ENCODE results near the gene ACACB.
"Not testable (repeated sequence)": the region's sequence is repeated elsewhere in the genome, so short reads cannot be mapped to it uniquely, and the experiment has no call there.

Gene ACACB

DNA sequence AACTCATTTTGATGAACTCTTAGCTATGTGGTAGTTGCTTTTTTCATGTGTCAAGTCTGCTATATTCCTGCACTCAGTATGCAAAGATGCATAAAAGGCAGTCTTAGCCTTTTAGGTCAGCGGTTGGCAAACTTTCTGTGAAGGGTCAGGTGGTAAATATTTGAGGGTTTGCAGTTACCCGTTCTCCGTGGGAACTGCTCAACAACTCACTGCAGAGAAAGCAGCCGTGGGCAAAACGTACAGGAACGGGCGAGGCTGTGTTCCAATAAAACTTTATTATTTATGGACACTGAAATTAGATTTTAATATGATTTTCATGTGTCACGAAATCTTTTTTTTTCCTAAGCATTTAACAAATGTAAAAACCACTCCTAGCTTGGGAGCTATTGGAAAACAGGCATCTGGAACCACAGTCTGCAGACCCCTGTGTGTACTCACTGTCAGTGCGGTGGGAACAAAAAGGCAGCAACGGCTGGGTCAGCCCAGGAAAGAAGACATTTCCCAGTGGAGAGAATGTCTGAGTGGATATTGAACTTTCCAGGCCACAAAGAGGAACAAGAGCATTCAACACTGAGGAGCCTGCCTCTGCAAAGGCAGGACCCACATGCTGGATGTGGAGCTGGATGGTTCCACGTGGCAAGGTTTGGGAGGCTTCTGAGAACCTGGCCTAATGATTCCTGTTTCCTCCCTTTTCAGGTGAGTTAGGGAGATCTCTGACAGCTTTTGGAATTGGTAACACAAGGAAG lies 3.5 kb upstream of the ACACB start:
- DNase-seq, result no peak

DNA sequence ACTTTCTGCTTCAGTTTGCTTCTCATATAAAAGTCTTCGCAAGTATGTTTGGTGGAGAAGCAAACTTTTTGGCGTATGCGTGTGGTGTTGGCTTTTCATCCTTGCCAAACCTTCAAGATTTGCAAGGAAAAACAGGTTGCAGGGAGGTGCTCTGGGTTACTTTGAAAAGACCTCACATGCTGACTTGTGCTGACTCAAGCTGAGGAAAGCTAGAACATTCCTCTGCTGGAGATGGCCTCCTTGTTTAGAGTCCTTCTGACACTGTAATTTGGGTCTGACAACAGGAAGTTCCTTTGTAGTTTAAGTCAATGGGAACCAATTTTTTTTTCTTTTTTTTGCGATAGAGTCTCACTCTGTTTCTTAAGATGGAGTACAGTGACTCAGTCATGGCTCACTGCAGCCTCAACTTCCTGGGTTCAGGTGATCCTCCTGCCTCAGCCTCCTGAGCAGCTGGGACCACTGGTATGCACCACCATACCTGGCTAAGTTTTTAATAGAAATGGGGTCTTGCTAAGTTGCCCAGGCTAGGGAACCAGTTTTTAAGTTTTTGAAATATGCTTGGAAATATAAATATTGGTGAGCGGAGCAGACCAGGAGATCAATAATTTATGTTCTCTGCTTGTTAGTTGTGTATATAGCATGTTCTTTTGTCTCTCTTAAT lies 2.6 kb upstream of the ACACB start:
- DNase-seq, result no peak

DNA sequence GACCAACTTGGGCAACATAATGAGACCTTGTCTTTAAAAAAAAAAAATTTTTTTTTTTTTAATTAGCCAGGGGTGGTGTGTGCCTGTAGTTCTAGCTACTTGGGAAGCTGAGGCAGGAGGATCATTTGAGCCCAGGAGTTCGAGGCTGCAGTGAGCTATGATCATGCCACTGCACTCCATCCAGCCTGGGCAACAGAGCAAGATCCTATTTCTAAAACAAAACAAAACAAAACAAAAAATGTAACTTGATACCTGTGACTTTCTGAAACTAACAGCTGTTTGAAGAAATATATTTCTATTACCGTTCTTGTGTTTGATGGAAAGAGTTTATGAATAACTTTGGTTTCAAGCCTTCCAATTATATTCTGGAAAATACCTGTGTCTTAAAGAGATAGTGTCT lies 1.7 kb upstream of the ACACB start:
- DNase-seq, result no peak

DNA sequence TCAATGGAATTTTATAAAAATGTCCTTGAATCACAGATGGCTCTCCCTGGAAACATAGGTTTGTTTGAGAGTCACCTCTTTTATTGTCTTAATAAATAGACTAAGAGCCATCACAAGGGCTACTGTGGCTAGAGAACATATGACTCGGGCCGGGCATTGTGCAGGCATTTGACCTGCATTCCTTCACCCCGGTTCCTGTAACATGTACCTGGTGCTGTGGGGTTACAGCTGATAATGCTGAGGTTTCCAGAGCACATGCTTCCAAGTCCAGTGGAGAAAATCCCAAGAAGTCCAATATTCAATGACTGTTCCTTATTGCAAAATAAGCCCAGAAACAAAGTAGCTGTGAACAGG lies 1.0 kb upstream of the ACACB start:
- DNase-seq, result no peak

DNA sequence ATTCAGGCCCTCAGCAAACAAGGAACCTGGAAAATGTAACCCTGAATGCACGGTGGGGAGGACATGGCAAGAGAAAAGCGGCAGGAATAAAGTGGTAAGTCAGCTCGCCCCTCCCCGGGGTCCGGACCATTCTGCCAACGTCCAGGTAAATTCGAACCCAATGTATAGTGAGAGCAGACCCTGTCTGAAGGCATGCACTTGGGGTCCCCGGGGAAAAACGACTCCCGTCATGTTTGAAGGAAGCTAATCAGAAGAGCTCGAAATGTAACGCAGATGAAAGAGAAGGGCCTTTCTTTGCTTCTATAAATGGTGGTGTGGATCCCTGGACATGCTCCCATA lies 193 bp downstream of the ACACB start:
- DNase-seq, result no peak

DNA sequence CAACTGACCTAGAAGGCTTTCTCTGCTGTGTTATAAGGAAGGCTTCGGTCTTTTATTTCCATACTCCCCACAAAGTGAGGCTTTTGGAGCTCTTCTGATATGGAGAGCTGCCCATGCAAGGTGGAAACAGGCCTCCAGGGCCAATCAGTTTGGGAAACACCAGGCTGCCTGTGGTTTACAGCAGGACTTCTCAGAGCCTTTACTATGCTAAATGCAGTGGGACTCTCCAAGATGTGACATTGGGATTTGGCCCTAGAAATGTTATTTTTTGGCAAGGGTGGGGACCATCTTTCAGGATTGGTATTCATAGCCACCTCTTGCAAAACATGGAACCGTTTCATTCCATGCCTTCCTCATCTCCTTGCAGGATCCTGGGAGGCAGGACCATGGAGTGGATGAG lies 3.7 kb downstream of the ACACB start:
- no peak for DNase-seq

DNA sequence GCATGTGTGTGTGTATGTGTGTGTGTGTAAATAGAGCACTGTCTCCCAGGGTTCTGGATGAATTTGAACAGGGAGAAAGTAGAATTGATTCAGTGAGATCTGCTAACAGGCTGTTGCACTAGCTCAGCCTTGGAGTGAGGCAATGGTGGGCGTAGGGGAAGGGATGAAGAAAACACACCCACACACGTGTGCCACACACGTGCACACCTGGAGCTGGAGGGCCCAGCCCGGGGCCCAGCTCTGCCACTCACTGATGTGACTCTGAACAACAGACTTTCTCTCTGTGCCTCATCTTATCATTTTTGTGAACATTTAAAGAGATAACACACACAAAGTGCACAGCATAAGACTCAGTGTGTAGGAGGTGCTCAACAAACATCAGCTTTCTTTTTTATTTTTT lies 4.2 kb downstream of the ACACB start:
- DNase-seq, result no peak

DNA sequence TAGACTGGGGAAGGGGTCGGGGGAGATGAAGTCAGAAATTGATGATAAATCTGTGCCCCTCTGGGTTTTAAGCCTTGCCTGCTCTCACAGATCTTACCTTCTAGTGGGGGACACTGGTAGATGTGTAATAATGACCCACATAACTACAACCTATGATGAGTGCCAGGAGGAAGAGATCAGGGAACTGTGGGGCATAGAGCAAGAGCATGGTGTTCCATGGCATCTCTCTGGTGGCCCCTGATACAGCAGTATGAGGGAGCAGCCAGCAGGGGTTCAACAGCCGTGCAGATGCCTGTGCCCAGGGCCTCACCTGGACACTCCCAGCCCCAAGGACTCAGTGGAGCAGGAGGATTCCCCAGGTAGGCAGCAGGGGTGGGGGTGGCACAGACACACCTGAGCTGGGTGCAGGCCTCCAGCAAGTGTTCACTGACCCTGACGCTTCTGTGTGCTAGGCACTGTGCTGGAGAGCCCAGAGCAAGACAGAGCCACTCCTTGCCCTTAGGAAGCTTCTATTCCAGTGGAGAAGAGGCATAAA lies 5.0 kb downstream of the ACACB start:
- DNase-seq, result no peak

DNA sequence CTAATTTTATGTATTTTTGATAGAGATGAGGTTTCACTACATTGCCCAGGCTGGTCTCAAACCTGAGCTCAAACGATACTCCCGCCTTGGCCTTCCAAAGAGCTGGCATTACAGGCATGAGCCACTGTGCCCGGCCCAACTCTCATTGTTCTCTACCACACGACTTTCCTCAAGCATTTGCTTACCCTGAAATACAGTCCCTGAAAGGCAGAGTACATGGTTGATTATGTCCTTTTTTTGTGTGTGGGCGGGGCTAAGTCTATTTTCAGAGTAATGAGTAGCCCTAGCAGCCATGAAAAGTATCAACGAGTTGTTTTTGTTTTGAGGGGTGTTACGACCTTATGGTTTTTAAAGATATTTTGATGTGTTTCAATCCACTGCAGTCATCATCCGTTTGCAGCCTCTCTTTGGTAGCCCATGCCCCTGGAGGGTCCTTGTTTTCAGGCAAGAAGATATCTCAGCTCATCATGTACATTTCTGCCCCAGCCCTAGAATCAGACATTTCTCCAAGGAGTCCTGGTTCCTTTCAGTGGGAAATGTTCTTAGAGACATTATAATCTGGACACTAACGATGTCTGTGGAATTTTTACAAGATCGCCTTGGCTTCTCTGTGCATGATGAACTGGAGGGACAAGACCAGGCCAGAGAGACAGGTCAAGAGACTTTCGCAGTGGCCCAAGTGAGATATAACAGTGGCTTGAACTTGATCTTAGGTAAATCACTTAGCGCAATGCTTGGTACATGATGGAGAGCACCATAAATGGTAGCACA lies 8.7 kb downstream of the ACACB start:
- DNase-seq, result no peak

DNA sequence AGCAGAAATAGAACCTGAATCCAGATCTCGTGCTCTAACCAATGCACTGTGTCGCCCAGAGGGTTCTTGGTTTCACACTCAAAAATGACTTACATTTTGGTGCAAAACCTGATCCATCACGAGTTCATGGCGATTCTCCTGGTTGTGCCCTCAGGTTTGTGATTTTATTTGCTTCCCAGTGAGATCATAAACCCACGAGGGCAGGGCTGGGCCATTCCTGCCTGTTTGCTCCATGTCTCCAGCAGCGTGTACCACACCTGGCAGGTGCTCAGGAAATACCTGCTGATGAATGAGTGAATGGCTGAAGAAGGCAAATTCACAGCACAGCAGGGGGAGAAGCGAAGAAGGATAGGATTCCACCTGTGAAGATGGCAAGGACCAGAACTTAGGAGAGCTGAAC lies 9.4 kb downstream of the ACACB start:
- DNase-seq, result no peak

DNA sequence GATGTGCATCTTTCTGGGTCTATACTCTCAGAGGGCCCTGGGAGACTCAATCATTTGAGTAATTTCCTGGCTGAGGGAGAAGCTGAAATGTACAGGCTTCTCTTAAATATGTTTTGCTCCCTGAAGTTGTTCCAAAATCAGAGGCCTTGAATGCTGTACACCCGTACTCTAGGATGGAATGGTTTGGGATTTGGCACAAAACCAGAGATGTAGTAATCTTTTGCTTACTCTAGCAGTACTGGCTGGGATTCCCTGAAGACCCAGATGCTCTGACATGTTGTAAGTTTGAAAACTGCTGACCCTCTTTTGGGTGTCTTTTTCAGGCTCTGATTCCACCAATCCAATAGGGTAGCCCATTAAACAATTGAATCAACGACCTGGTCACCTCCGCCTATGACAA lies 10.4 kb downstream of the ACACB start:
- DNase-seq, result no peak

DNA sequence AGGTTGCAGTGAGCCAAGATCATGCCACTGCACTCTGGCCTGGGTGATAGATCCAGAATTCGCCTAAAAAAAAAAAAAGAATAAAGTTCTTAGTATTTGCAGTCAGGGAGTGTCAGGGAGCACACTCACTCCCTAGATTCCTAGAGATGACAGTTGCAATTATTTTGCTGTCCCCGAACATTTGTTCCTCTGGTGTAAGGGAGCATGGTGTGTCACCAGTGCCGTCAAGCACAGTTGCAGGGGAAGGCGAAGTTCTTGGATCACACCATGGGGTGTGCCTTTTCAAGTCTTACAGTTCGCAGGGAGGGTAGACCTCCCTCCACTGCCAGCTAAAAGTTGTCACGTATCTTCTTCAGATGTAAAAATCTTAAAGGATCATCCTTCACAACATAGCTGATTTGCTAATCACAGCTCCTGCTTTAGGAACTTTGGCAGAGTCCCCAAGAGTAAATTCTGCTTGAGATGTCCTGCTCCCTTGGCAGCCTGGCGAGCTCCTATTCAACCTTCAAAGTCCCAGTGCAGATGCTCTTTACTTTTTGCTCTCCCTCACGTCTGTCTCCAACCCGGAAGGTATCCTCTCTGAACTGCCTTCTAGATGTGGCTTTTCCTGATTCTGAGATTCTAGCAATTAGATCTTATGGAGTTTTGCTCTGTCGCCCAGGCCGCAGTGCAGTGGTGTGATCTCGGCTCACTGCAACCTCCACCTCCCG lies 11.3 kb downstream of the ACACB start:
- no peak for DNase-seq

DNA sequence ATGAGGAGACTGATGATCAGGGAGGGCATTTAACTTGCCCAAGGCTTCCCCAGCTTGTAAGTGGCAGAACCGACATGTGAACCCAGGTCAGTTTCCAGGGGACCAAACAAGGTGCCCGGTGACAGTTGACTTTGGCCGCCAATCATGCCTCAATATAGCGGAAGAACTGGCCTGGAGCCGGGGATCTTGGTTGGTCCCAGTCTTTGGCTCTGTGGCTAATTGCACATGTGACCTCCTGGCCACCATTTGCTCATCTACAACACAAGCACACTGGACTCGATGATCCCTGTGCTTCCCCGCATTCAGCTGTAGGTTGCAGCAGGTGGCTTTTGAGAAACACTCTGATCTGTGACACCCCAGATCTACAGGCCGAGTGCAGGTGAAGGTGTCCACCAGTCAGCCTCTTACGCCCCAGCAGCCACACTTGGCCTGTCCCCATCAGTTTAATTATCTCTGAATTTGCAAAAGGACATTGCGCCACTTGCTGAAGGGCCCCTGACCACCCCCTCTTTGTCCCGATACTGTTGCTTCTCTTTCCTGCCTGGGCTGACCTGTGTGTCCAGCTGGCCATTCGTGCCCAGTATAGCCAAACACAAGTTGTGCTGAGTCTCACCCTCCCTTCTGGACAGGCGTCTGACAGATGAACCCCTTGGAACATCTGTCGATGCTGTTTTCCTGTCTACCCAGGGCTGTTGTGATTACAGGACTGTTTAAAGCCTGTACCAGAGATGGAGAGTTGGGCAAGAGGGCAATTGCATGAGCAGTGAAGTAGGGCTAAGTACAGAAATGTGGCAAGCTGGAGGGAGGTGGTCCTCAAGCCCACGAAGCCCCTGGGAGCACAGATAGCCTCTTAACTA lies 14.1 kb downstream of the ACACB start:
- DNase-seq, result no peak

DNA sequence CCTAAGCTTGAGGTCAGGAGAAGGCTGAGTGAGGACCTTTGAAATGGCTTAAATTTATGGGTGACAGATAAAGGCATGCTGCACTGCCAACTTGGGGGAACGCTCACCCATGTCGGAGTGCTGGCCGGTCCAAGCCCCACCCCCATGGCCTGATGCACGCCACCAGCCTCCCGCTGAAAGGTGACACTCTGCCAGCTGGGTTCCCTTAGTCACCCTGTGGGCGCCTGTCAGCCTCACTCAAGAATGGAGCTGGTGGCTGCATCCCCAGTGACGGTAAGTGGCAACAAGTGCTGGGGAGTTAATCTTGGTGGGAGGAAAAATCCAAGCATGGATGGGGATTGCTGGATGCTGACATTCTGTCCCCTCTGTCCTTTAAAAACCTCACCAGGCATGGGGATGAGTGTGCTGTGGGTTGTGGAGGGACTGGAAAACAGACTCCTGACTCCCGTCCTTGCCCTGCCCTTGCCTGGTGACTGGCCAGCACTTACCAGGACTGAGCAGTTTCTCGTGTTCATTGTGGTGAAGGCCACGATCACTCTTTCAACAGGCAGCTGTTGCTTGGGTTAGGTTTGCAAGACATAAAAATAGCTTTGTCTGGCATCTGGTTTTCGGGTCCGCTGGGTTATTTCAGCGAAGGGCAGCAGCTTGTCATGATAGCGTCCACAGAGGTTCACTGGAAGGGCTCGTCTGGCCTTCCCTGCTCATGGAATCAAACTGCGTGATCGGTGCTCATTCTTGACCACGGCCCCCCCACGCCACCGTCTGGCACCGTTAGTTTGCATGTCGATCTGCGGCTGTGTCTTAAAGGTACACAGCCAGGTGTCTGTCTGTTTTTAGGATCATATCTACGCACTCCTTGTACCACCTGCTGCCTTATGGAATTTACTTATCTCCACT lies 15.0 kb downstream of the ACACB start:
- DNase-seq, result no peak

DNA sequence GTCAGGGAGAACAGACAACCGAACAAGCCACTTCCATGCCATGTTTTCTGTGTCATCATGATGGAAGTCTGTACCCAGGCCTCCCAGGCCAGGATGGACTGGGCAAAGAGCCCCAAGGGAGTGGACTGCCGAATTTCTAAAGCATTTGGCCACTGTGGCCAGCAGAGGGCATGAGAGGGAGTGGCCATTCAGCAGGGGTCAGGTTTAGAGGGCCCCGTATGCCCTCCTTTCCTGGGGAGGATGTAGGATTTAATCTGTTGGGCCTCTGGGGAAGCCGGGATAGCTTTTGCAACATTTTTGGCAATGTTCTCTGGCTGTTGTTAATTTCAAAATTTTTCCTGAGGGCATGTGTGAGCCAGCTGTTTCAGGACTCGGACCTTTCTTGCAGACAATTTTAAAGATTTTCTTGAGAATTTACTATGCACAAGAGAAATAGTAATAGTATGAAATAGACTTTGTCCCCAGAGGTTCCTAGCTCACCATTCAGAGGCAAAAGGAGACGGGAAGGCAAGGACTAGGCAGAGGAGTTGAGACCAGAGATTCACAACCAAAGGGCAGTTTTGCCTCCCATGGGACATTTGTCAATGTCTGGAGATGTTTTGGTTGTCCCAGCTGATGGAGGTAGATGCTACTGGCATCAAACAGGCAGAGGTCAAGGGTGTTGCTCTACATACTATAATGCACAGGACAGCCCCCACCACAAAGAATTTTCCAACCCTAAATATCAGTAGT lies 18.0 kb downstream of the ACACB start:
- DNase-seq, result no peak

DNA sequence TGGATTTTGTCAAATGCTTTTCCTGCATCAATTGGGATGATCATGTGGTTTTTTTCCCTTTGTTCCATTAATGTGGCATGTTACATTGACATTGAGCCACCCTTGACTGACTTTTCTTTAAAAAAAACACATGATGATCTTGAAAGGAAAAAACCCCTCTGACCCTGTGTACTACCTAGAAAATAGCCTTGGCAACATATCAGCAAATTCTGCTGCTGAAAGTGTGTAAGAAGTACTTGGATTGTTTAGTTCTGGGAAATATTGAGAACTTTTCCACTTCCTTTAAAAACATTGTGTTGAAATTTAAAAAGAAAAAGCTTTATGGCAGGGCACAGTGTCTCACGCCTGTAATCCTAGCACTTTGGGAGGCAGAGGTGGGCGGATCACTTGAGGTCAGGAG lies 20.7 kb downstream of the ACACB start:
- DNase-seq, result no peak

DNA sequence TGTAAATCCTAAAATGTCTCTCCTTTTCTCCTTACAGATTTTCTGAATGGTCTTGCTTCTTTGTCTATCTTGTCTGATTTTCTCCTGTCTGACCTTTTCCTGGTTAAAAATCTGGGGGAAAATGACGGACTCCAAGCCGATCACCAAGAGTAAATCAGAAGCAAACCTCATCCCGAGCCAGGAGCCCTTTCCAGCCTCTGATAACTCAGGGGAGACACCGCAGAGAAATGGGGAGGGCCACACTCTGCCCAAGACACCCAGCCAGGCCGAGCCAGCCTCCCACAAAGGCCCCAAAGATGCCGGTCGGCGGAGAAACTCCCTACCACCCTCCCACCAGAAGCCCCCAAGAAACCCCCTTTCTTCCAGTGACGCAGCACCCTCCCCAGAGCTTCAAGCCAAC lies 23.0 kb downstream of the ACACB start:
- DNase-seq, result no peak

DNA sequence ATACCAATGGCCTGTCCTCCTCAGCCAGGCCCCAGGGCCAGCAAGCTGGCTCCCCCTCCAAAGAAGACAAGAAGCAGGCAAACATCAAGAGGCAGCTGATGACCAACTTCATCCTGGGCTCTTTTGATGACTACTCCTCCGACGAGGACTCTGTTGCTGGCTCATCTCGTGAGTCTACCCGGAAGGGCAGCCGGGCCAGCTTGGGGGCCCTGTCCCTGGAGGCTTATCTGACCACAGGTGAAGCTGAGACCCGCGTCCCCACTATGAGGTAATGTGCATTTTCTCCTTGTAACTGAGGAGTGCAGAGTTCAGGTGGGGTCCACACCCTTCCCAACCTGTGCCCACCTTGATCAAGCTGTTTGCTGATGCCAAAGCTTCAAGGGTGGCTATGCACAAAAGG lies 23.4 kb downstream of the ACACB start:
- DNase-seq, result no peak

DNA sequence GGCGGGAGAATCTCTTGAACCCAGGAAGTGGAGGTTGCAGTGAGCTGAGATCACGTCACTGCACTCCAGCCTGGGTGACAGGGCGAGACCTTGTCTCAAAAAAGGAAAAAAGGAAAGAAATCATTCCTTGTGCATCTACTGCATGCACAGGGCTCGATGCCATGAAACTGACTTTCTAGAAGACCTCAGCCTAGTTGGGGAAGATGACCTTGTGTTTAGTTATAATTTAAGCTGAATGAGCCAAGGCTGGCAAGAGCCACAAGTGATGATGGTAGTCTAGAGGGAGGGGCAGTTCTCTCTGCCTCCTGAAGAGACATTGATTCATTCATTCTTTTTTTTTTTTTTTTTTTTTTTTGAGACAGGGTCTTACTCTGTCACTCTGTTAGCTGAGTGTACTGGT lies 24.2 kb downstream of the ACACB start:
- DNase-seq, result no peak

DNA sequence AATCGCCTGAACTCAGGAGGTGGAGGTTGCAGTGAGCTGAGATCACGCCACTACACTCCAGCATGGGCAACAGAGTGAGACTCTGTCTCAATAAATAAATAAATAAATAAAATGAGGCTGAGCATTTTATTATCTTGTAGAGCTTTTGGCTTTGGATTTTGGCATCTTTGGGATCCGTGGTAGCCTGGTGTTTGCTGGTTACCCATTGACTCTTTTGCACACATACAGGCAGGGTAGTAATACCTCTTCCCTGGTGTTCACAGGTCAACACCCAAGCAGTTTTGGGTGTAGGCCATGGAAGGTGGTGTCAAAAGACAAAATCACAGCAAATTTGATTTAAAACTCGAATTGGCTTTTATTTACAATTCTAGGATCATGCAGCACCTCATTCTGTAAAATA lies 27.8 kb downstream of the ACACB start:
- DNase-seq, result no peak

DNA sequence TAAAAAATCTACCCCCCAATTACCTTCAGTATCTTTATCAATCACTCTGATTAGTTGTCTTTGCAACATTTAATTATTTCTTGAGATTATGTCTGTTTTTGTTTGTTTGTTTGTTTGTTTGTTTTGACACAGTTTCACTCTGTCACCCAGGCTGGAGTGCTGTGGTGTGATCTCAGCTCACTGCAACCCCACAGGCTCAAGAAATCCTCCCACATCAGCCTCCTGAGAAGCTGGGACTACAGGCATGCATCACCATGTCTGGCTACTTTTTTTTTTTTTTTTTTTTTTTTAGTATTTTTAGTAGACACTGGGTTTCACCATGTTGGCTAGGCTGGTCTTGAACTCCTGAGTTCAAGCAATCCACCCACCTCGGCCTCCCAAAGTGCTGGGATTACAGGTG lies 30.7 kb downstream of the ACACB start:
- DNase-seq, result not testable (repeated sequence)

Measured in activated CD8-positive, alpha-beta memory T cell treated with anti-CD3 and anti-CD28 coated beads for 24 hours (primary cell).